Measurements from ENCODE around the gene PROCA1. TPM values are rescaled to one million over a fixed set of nuclear protein-coding genes. Genes with fewer than 3 reads are reported as not detected.

The PROCA1 gene
- total RNA-seq, 1 experiment from 2014 or later: 4.6 TPM

GRCh38 chr17:28693869-28694268 is 17.8 kb downstream of the PROCA1 start:
- Histone ChIP-seq H3K36me3 (ENCODE audit: insufficient read depth, low read length, poor library complexity, severe bottlenecking) (peaks cover 83% of the 10 kb centered on the region), H3K4me3 (ENCODE audit: low read depth, low read length, poor library complexity, severe bottlenecking) (no peak overlapping the region), H3K9me3 (ENCODE audit: low read depth, low read length, poor library complexity, severe bottlenecking) (no peaks in the 10 kb centered on the region), H3K27me3 (replicated peaks; ENCODE audit: insufficient read depth, low read depth, low read length, poor library complexity) (no peaks in the 10 kb centered on the region), H3K27ac (ENCODE audit: low read depth, low read length, poor library complexity, severe bottlenecking) (no peak overlapping the region), H3K4me1 (ENCODE audit: insufficient read depth, low read length, poor library complexity, severe bottlenecking) (no peaks in the 10 kb centered on the region)
- POLR2A ChIA-PET (ENCODE audit: low non-redundant PET): no interaction called here
- TF ChIP-seq EZH2 (IDR thresholded peaks at IDR 0.05; ENCODE audit: borderline replicate concordance, low read depth, low read length, poor library complexity, severe bottlenecking): no peak
- TF ChIP-seq, protein P1, sequence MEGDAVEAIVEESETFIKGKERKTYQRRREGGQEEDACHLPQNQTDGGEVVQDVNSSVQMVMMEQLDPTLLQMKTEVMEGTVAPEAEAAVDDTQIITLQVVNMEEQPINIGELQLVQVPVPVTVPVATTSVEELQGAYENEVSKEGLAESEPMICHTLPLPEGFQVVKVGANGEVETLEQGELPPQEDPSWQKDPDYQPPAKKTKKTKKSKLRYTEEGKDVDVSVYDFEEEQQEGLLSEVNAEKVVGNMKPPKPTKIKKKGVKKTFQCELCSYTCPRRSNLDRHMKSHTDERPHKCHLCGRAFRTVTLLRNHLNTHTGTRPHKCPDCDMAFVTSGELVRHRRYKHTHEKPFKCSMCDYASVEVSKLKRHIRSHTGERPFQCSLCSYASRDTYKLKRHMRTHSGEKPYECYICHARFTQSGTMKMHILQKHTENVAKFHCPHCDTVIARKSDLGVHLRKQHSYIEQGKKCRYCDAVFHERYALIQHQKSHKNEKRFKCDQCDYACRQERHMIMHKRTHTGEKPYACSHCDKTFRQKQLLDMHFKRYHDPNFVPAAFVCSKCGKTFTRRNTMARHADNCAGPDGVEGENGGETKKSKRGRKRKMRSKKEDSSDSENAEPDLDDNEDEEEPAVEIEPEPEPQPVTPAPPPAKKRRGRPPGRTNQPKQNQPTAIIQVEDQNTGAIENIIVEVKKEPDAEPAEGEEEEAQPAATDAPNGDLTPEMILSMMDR (conservative IDR thresholded peaks at IDR 0.05; ENCODE audit: low read depth, low read length): no peak
- intact Hi-C loops (cut with micrococcal nuclease; ENCODE audit: unreplicated experiment): no loop called here
- DNase-seq (ENCODE audit: low spot score): no peak
- CTCF ChIA-PET: no interaction called here
- BruUV-seq (replicated peaks): no TSS peak

DNA sequence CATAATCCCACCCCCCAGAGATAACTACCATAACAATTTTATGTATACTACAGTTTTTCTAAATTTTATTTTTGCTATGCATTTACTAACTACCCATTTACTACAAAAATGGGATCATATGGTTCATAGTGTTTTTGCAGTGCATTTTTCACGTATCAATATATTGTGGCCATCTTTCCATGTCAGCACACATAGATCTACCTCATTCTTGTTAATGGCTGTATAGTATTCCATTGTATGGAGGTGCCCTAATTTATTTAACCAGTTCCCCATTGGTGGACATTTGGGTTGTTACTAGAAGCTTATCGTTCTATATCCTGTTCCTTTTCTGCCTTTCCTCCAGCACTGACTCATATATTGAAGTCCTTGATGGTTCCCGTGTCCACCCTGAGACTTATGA is 22.7 kb downstream of the PROCA1 start:
- intact Hi-C loops (cut with micrococcal nuclease; ENCODE audit: unreplicated experiment): no loop called here
- POLR2A ChIA-PET (ENCODE audit: low non-redundant PET): no interaction called here

DNA sequence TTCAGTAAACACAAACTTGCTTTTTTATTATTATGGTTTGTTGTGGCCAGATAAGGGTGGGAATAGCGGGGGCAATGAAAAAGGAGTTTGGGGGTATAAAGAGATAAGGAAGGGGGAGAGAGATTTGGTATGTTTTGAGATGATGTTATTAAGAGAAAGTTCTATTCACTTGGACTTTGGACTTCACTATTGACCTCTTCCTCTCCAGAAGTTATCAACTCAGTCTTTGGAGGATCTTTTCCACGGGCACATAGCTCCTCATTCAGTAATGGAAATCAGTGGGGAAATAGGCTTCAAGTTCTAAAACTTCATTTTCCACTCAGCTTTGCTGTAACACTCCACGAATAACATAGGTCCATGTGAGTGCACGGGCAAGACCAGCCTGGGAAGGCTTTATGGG is 23.2 kb downstream of the PROCA1 start:
- Histone ChIP-seq H3K27ac (ENCODE audit: low read depth, low read length, poor library complexity, severe bottlenecking) (no peak overlapping the region), H3K36me3 (ENCODE audit: insufficient read depth, low read length, poor library complexity, severe bottlenecking) (peaks cover 82% of the 10 kb centered on the region), H3K4me1 (ENCODE audit: insufficient read depth, low read length, poor library complexity, severe bottlenecking) (no peaks in the 10 kb centered on the region), H3K9me3 (ENCODE audit: low read depth, low read length, poor library complexity, severe bottlenecking) (no peaks in the 10 kb centered on the region), H3K27me3 (replicated peaks; ENCODE audit: insufficient read depth, low read depth, low read length, poor library complexity) (no peaks in the 10 kb centered on the region), H3K4me3 (ENCODE audit: low read depth, low read length, poor library complexity, severe bottlenecking) (no peak overlapping the region)
- TF ChIP-seq, protein P1 (conservative IDR thresholded peaks at IDR 0.05; ENCODE audit: low read depth, low read length): no peak
- no peak for TF ChIP-seq EZH2 (IDR thresholded peaks at IDR 0.05; ENCODE audit: borderline replicate concordance, low read depth, low read length, poor library complexity, severe bottlenecking)
- POLR2A ChIA-PET (ENCODE audit: low non-redundant PET): no interaction called here
- BruUV-seq (replicated peaks): no TSS peak
- CTCF ChIA-PET: no interaction called here
- intact Hi-C loops (cut with micrococcal nuclease; ENCODE audit: unreplicated experiment): no loop called here
- no peak for DNase-seq (ENCODE audit: low spot score)

More for the DNA sequence above, 22.7 kb downstream of the PROCA1 start:
- H3K9me3 ChIP-seq (ENCODE audit: low read depth, low read length, poor library complexity, severe bottlenecking): no peaks in the 10 kb centered on the region
- BruUV-seq (replicated peaks): no TSS peak
- no peak overlapping the region for H3K27ac ChIP-seq (ENCODE audit: low read depth, low read length, poor library complexity, severe bottlenecking)
- H3K36me3 ChIP-seq (ENCODE audit: insufficient read depth, low read length, poor library complexity, severe bottlenecking): peaks cover 83% of the 10 kb centered on the region
- CTCF ChIA-PET: no interaction called here
- no peaks in the 10 kb centered on the region for H3K27me3 ChIP-seq (replicated peaks; ENCODE audit: insufficient read depth, low read depth, low read length, poor library complexity)
- no peak for TF ChIP-seq EZH2 (IDR thresholded peaks at IDR 0.05; ENCODE audit: borderline replicate concordance, low read depth, low read length, poor library complexity, severe bottlenecking)
- TF ChIP-seq, protein P1 (conservative IDR thresholded peaks at IDR 0.05; ENCODE audit: low read depth, low read length): no peak
- H3K4me3 ChIP-seq (ENCODE audit: low read depth, low read length, poor library complexity, severe bottlenecking): no peak overlapping the region
- DNase-seq (ENCODE audit: low spot score): no peak
- no peaks in the 10 kb centered on the region for H3K4me1 ChIP-seq (ENCODE audit: insufficient read depth, low read length, poor library complexity, severe bottlenecking)

Measured in A673 (cell line).